DMS153 treated with DMSO at 0.1 percent for 48 hours (cell line): ENCODE data around the gene TBC1D22B.
"Not testable (repeated sequence)": the region's sequence is repeated elsewhere in the genome, so short reads cannot be mapped to it uniquely, and the experiment has no call there.

Experiments used
- DNase-seq: peaks from one replicate; lab custom pipeline; 2025; ENCODE audit not compliant: unreplicated experiment; lab: John Stamatoyannopoulos, UW

TBC1D22B gene

DNA sequence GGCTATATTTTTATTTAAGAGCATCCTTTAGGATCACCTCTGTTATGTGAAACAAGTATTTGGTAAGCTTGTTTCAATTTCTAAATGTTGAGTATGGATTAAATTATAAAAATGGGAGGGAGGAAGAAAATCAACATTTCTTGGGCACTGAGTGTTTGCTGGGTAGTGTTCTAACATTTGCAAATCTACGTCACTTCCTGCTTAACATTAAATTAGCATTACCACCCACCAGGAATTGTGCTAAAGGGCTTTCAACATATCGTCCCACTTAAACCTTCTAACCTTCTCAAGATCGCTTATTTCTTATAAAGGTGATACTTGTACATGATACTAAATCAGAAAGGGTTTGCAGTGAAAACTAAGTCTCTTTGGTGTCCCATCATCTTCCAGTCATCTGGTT, 8.3 kb downstream of the TBC1D22B start:
- DNase-seq: no peak

DNA sequence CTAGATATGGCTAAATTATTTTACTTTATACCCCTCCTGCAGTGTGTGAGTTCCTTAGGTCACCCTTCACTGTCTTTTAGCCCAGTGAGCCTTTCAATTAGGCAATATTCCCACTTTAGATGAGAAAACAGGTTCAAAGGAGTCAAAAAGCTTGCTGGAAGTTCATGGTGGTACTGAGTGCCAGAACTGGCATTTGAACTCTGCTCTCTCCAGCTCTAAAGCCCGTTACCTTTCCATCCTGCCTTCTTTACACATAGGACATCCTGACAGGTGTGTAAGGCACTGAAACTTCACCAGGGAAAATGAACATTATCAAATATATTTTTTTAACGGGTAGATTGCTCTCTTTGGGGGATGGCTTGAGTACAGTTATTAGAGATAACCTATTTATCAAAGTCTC, 11.5 kb downstream of the TBC1D22B start:
- no peak for DNase-seq

DNA sequence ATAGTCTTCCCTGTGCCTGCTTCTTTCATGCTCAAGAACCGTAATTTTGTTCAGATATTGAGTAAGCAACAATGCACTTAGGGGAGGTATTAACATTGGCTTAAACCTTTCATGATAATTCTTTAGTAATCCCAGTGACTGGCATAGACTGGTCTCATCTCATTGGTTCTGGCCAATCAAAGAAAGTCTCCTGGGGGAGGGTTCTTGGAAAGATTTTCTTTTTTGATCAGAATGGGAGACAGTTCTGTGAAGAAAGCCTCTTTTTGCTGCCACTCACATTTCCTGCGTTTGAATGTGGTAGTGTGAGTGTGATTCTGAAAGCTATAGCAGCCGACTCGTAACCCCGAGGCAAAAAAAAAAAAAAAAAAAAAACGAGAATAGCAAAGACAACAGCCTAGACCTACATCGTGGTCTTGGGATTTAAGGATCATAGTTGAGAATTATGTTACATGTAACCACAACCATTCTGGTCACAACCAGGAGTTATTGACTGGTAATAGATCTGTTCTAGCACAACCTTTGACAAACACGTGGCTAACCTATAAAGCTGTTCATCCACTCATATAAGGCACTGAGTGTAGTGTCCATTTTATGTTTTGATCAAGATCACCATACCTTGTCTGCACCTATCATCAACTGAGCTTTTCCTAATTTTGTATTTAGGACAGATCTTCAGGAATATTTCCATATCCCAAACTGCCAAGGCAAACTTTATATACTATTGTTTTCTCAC, 15.4 kb downstream of the TBC1D22B start:
- DNase-seq: no peak

DNA sequence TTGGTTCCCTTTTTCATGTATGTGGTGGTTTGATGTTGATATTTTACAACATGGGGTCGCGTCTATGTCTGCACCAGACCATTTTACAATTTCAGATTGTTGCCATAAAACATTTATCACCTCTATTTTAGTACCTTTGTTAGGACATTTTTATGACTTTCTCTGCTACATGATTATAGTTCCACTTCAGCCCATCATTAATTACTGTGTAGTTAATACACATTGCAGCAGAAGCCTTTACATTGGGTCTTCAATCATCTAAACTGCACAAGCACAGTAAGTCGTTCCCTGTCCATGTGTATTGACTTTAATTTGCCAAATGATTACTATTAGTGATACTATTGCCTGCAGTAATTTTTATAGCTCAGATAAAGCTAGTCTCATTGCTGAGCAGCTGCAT, 16.1 kb downstream of the TBC1D22B start:
- no peak for DNase-seq

DNA sequence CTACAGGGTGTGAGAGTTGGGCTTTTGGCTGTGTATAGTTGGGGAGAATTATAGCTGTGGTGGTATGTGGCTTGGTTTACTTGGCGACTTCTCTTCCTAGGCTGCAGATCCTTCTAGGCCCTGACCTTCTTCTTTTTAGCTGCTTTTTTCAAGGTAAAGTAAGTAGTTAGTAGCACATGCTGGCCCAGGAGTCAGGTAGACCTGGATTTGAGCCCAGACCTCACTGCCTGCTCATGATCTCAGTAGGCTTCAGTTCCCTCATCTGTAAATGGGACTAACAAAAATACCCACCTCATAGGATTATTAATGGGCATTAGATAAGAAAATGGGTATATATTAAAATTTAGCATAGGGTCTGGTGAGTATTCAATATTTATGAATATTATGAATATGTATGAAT, 17.8 kb downstream of the TBC1D22B start:
- no peak for DNase-seq

DNA sequence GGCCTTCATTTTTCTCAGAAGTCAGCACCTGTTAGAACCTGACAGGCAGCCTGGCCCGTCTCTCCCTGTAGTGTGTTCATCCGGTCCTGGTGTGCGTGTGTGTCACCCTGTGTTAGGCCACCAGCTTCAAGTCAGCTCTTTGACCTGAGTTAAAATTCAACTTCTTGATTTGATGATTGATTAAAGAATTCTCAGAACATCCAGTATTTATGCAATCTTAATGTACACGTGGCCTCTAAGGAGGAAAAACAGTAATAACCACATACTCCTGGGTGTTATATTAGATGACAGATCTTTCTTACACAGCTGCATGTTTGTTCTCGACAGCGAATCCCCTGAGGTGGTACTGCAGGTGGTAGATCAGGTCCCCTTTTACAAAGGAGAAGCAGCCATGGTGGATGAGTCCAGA, 19.4 kb downstream of the TBC1D22B start:
- DNase-seq: no peak

DNA sequence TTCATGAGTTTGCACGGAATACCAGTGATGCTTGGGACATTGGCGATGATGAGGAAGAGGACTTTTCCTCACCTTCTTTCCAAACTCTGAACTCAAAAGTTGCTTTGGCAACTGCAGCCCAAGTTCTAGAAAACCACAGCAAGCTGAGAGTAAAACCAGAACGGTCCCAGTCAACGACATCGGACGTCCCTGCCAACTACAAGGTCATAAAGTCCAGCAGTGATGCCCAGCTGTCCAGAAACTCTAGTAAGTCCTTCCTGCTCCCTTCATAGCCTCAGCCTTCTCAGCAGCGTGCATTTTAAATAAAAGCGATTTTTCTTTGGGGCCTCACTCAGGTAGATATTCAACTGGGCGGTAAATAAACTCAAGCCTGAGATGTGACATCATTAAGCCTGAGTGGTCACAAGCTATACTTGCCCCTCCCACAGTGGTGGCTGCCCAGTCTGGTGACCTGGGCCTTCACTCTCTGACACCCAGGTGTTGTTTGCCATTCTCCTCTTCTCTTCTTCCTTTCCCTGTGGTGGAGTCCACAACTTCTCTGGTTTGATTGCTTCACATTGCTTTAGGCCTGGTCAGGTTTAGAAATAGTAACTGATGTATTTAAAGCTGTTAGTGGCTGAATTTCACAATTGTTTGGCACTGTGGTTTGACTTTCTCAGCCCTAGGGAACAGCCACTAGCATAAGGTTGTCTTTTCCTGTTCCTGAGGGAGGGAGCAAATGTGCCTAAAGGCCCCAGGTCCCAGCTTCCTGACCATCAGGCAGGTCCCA, 22.0 kb downstream of the TBC1D22B start:
- DNase-seq: no peak

DNA sequence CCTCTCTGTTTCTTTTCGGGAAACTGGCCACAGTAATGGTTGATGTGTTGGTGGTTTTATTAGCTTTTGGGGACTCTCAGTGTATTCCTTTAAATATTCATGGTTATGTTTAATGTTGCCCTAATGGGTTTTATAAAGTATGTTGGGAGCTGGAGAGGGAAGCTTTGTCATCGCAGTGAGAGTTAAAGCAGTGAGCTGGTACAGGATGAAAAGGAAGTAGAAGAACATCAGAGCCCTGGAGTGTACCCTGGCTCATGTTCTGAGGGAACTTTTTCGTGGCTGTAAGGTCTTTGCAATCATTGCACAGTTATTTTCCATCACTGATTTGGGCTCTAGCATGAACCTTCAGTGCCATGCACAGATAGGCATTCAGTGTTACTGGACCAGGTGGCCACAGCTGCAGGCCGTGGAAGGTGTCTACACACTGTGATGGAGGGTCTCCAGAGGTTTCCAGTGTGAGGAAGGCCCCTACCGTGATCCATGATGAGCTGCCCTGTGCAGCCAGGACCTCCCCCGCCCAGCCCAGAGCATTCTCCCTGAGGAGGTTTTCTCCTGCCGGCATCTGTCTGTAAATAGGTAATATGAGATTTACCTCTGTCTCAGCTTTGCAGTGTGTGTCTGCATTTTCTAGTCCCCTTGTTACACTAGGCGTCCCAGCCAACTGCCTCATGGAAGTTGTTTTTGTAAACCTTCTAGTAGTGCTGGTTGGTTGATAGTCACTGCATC, 22.8 kb downstream of the TBC1D22B start:
- no peak for DNase-seq

DNA sequence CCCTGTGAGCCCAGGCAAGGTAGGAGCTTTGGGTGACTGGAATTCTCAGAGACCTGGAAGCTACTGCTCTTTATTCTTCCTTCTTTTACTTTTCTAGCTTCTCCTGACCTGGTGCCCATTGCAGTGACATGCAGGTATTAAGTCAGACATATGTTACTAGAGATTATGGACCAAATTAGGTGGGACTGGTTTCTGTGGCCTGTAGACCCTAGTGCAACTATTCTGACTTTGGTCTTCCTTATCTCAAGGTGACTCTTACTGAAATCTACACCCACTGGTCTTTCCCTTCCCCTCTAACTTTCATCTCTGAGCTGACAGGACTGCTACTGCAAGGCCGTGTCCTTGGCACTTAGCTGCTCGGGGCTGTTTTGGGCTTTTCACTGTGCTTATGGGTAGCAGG, 24.8 kb downstream of the TBC1D22B start:
- DNase-seq: no peak

DNA sequence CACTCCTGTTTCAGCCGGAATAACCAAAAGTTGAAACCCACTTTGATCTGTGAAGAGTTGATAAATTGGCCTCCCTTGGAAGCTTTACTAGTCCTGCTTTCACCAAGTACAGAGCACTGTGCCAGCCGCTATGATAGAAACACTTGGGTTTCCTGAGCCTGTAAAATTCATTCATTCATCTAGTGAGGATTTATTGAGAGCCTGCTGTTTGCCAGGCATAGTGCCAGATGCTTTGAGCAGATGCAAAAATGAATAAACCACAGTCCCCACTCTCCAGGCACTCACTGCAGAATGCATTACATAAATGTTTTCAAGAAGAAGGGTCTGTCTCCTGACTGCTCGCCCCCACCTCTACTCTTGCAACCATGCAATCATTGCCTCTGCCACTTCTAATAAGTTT, 25.7 kb downstream of the TBC1D22B start:
- no peak for DNase-seq

DNA sequence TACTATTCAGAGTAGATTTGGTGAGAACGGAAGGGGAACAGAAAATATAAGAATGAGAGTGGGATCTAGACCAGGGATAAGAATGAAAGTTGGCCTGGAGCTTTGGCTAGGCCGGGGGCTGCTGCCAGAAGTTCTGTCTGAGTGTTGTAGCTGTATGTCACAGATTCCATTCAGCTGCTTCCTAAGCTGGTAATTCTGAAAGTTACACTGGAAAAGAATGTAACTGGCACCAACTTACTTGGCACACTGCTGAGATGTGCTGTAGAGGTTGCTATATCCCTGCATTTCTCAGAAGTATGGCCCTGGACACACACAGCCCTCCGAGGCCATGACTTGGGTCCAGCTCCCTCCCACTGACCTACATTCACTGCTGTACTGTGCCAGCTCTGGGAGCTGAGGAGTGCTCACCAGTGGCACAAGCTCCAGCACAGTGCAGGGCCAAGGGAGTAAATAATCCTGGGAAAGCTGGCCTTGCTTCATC, 26.1 kb downstream of the TBC1D22B start:
- DNase-seq: no peak

DNA sequence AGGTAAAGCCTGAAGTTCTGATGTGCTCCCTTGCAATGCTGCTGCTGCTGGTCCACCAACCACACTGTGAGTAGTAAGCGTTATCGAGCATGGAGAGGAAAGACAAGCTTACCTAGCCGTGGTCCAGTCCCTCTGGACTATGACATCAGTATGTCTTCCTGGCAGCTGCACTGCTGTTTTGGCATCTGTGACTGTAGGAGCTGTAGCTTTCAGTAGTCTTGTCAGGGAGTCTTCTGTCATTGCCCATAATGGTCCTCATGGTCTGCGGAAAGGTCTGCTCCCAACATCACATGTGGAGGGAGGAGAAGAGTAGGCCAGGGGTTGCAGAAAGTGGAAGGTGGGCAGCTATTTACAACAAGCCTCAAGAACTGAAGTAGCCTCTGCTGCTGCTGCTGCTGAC, 27.2 kb downstream of the TBC1D22B start:
- no peak for DNase-seq

DNA sequence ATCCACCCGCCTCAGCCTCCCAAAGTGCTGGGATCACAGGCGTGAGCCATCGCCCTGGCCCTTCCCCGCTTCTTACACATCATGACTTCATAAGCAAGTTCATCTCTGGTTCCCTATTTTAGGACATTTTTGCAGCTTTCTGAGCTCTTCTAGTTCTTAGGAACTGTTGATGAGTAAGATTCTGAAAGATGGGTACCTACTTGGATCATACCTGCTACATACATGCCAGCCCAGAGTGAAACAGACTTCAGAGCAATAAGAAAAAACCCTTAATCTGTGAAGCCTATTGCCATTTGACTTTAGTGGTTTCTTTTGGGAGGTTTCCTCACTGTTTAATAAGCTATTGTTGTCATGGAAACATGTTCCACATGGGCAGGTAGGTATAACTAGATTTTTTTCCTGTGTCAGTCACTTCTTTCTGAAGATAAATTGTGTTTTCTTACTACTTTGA, 28.3 kb downstream of the TBC1D22B start:
- no peak for DNase-seq

DNA sequence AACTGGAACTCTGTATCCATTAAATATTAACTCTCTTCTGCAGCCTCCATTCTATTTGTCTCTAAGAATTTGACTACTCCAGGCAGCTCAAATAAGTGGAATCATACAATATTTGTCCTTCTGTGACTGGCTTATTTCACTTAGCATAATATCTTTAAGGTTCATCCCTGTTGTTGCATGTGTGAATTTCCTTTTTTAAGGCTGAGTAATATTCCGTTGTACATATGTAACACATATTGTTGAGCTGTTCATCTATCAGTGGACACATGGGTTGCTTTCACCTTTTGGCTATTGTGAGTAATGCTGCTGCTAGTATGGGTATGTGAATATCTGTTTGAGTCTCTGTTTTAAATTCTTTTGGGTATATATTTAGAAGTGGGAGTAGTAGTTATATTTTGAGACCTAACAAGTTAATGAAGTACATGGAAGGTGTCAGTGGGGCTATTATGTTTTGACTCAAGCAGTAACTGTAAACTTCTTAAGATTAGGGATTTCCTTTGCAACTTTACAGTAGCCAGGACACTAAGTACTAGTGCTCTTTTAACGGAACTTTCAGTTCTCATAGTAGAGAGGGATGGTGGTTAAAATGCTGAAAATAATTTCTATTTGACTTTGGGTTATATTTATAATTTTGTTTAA, 30.1 kb downstream of the TBC1D22B start:
- DNase-seq: no peak

DNA sequence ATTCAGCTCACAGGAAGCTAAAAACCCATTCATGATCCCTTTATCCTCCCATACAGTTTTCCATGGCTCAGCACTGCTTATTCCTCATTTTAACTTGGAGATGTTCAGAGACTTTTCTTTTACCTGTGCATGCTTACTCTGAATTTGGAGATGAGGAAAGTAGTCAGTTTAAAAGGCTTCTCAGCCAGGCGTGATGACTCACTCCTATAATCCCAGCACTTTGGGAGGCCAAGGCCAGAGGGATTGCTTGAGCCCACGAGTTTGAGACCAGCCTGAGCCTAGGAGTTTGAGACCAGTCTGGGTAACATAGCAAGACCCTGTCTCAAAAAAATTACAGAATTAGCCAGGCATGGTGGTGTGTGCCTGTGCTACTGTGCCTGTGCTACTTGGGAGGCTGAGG, 30.7 kb downstream of the TBC1D22B start:
- no peak for DNase-seq

DNA sequence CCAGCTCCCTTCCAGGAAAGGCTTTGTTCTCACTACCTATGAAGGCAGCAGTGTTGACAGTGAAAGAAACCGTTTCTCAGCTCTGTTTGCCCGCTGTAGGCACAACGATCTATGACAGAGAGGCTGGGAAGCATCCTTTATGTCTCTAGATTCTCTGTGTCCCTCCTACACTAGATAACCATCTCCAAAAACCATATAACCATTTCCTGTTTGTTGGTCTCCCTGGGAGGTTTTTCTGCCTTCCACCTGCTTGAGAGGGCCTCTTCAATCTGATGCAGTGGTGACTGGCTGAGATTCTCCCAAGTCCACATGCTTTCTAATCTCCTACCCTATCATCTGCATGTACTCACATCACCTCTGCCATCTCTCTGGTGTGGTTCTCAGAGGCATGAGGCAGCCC, 32.4 kb downstream of the TBC1D22B start:
- DNase-seq: peak; percentile 7

DNA sequence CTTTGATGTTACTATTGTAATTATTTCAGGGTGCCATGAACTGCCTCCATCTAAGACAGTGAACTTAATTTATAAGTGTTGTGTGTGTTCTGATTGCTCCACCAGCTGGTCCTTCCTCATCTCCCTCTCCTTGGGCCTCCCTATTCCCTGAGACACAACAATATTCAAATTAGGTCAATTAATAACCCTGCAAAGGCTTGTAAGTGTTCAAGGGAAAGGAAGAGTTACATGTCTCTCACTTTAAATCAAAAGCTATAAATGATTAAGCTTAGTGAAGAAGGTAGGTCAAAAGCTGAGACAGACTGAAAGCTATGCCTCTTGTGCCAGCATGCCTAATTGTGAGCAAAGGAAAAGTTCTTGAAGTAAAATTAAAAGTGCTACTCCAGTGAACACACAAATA, 35.9 kb downstream of the TBC1D22B start:
- DNase-seq: no peak

DNA sequence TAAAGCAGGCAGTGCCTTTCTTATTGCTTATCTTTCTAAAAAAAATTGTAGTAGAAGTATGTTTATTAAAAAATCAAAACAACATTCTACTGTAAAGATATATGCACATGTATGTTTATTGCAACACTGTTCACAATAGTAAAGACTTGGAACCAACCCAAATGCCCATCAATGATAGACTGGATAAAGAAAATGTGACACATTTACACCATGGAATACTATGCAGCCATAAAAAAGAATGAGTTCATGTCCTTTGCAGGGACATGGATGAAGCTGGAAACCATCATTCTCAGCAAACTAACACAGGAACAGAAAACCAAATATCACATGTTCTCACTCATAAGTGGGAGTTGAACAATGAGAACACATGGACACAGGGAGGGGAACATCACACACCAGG, 40.1 kb downstream of the TBC1D22B start:
- DNase-seq: not testable (repeated sequence)

DNA sequence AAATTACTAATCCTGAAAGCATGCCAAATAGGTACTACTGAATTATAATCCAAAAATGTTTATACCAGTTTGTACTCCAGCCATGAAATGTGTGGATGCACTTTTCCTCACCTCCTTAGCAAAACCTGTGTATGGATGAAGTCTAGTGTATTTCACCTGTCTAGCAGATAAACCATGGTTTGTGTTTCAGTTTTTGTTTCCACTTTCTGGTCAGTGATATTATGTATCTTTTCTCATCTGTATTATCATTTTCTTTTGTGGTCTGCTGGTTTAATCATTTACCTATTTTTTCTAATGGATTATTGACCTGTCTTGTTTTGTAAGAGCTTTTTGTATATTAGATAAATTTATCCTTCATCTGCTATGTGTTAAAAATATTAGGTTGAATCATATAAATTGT, 41.4 kb downstream of the TBC1D22B start:
- no peak for DNase-seq

DNA sequence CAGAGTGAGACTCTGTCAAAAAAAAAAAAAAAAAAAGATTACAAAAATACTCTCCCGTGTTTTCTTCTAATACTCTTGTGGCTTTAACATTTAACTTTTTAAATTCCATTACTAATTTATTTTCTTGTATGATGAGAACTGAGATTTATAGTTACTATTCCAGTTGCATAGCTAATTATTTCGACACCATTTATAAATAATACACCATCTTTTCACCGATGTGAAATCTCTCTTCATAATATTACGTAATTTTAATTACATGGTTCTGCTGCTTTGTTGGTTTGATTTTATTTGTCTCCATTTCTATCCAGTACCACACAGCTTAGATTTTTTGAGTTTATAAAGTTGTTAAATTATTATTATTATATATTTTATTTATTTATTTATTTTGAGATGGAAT, 42.4 kb downstream of the TBC1D22B start:
- no peak for DNase-seq

DNA sequence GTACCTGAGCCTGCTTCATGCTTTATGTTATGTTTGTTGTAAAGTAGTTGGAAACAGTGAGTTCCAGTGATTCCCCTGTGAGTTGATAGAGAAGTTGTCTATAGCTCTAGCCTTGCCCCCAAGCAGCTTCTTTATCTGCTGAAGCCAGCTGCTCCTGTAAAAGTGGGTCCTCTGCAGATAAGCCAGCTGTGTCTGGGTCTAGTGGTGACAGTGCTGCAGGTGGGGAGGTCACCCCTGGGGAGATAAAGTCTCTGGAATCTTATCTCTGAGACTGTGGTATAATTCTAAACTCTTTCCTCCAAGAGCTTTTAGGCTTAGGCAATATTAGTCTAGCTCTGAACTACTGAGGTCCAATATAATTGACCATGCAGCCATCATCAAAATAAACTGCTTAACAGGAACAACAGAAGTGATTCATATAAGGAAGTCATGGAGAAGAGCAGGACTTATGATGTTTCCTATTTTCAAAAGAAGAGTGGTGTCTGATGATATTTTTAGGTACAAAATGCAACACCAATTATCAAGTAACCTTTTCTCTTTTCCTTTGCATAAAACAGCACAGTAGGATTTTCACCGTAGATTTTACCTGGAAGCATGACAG, 44.6 kb downstream of the TBC1D22B start:
- DNase-seq: no peak
